Thyroid gland (tissue), 4 donors: ENCODE results near the gene JHY.

Source experiments
- POLR2A ChIP-seq, 2 donors: fragments of 450-650 bp; IDR thresholded peaks; one replicate each; pipeline ENCODE4 v1.6.1; 2017; ENCODE audit warnings: antibody characterized with exemption in 2 of 2, mild to moderate bottlenecking in 2 of 2, moderate library complexity in 1 of 2
- TF ChIP-seq, protein P1 (sequence below), 6 experiments: fragments of 200-600 bp in 3 of 6; fragments of 450-650 bp in 3 of 6; sonication (generic) in 3 of 6; IDR thresholded peaks; one replicate each; pipeline ENCODE4 v1.5.1; 2016 to 2019; ENCODE audit warnings: antibody characterized with exemption in 6 of 6, mild to moderate bottlenecking in 2 of 6, inconsistent platforms in 1 of 6, moderate library complexity in 1 of 6

- TF ChIP-seq, protein P1, sequence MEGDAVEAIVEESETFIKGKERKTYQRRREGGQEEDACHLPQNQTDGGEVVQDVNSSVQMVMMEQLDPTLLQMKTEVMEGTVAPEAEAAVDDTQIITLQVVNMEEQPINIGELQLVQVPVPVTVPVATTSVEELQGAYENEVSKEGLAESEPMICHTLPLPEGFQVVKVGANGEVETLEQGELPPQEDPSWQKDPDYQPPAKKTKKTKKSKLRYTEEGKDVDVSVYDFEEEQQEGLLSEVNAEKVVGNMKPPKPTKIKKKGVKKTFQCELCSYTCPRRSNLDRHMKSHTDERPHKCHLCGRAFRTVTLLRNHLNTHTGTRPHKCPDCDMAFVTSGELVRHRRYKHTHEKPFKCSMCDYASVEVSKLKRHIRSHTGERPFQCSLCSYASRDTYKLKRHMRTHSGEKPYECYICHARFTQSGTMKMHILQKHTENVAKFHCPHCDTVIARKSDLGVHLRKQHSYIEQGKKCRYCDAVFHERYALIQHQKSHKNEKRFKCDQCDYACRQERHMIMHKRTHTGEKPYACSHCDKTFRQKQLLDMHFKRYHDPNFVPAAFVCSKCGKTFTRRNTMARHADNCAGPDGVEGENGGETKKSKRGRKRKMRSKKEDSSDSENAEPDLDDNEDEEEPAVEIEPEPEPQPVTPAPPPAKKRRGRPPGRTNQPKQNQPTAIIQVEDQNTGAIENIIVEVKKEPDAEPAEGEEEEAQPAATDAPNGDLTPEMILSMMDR (IDR thresholded peaks at IDR 0.05): no peak
- TF ChIP-seq POLR2A (IDR thresholded peaks at IDR 0.05): no peak
Measured at GRCh38 chr11:122852074-122852795, 30.3 kb upstream of the JHY start.
